Stimulated activated CD8-positive, alpha-beta memory T cell treated with anti-CD3 and anti-CD28 coated beads, Interleukin-15, amount 100 ng/mL, for 48 hours (primary cell): ENCODE results near the gene APOBEC4.
"Not testable (repeated sequence)": the region's sequence is repeated elsewhere in the genome, so short reads cannot be mapped to it uniquely, and the experiment has no call there.

Experiments
- DNase-seq, 2 donors: peaks; one replicate each; pipeline ENCODE4 v3.0.0-alpha.2; 2020; ENCODE audit warnings: low read depth in 2 of 2

The APOBEC4 gene, protein sequence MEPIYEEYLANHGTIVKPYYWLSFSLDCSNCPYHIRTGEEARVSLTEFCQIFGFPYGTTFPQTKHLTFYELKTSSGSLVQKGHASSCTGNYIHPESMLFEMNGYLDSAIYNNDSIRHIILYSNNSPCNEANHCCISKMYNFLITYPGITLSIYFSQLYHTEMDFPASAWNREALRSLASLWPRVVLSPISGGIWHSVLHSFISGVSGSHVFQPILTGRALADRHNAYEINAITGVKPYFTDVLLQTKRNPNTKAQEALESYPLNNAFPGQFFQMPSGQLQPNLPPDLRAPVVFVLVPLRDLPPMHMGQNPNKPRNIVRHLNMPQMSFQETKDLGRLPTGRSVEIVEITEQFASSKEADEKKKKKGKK

DNA sequence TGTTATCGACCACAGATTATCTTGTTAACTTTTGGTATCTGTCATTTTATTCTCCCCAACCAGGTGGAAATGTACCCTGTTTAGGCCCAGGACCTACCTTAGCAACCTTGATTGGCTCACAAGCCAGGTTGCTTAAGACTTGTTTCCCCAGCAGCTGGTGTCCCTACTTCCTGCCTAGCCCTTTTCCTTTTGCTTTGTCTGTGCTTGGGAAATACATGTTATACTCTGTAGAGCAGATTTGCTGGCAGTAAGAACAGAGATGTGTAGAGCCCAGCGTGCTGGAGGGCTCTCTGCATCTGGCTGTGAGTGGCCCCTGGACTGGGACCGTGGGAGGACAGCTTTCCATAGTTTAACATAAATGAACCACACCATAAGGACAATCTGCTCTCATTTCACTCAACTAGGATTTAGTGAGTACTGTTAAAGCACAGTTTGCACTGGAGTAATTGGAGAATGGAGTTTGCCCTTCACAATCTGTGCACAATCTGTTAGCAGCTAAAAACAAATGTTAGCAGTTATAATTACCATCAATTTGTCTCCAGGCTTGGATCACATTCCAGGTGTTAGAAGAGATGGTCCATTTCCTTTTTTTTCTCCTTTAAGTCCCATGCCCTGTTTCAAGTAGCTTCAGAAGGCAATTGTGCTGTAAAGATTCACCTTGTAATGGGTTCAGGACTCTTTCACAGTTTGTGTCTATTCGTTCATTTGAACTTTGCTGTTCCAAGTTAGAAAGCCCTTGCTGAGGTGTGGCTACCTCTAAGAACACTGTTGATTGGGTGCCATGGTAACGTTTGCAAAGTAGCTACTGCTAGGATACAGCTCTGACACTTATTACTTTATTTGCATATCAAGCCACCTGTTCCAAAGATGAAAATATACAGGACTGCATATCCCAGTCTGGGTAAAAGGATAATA, at the start of gene APOBEC4:
Gene APOBEC4, minus strand, starts transcription at position 770 of the 915 bp plus-strand sequence. CDS start 4,535 bp downstream, outside the sequence.
- no peak for DNase-seq

DNA sequence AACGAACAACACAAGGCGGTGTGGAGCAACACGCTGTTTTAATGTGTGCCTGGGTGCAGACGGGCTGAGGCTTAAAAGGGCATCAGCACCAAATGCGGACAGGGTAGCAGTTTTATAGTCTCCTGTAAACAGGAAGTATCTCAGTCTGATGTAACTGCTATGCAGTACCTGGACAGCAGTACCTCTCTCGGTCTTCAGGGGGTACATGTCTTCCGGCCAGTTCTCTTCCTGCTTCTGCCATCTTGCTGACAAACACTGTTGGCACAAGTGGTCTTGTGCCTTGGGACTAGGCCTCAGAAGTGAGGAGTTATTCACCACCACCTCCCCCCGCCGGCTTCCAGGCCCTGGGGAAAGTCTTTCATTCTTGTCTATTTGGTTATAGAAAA, 49.7 kb upstream of the APOBEC4 start:
- no peak for DNase-seq

DNA sequence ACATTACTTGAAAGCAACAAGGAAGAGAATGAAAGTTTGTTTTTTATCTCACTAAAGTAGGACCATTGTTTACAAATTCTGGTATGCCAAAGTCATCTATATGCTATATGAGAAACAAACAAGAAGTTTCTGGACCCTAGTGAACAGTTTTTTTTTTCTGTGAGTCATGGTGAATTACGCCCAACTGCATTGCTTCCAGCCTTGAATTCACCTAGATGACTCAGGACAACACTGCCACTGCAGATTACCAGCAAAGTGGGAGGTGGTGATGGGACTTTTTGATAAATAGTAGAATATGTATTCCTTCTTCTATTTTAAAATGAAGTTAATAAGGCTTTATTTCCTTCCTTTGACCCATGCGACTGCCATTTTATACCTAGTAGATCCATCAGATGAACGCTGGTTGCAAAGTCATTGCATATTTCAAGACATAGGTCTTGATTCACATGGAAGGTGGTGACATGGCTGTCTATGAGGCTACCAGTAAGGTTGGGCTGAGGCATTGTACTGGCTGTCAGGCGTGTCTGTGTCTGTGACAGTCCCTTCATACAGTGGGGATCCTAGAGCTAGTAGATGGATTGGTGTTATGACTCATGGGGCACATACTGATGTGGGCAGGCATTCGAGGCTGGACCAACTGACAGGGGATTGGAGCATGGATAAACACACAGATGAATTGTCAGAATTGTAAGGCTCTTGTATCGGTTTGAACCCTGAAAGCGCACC, 49.1 kb upstream of the APOBEC4 start:
- no peak for DNase-seq

DNA sequence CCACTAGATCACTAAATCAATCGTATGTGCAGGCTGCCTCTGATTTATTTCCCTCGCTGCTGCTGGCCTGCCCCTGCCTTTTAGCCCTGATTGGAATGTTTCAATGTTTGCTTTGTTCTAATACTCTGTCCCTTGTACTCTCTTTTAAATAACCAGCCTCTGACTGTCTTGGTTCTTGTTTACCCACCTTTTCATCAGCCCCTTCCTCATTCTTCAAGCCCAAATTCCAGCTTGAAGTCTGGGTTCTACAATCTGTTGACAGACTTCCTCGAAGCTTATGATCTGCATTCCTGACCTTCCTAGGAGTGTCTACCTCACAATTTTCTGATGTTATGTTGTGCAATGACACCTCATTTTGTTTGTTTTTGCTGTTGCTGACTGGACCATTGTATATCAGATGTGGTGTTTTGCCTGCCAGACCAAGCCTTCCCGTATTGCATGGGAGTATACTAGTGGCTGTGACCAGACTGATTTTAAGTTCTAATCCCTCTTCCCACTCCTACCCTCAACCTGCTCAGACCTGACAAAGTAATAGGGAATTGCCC, 46.6 kb upstream of the APOBEC4 start:
- DNase-seq = no peak

DNA sequence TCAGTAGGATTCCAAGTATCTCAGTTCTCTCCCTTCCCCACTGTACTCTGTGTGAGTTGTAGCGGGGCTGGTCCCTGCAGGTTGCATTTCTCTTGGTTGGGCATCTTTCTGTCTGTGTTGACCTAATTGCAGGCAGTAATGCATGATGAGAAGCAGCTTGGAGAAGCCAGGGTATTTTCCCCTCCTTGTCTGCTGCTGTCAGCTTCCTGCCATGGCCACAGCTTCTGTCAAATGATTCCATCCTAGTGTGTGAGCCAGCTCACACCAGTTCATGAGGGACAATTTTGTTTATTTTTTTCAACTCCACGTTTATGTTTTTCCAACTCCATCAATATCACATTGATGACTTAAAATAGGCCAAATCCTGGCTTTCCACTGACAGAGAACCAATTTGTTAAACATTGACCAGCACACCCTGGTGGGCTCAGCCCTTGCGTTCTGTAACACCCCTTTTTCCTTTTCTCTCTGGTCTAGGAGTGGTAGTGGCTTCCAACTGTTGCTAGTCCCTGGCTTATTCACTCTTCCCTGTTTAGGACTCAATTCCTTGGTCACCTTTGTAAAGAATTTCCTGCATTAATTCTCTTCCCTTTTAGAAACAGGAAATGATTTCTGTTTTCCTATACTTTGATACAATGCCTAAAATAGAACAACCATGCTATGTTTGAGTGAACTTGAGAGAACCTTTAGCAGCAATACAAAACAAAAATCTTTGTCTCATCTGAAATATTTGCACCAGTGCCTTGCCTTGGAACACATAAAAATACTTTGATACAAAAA, 44.9 kb upstream of the APOBEC4 start:
- no peak for DNase-seq

DNA sequence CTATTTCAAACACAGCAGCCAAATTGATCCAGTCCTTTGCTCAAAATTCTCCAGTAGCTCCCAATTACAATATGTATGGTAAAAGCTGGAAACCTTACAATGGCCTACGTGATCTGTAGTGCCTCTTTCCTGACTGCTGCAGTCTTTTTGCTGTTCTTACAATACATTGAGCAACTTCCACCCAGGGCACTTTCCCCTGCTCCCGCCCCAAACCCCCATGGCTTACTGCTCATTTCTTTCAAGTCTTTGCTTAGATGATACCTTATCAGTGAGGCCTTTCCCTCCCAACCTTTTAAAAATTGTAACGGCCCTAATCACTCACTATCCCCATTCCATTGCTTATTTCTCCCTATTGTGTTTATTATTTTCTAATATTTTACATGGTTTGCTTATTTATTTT, 43.9 kb upstream of the APOBEC4 start:
- no peak for DNase-seq

DNA sequence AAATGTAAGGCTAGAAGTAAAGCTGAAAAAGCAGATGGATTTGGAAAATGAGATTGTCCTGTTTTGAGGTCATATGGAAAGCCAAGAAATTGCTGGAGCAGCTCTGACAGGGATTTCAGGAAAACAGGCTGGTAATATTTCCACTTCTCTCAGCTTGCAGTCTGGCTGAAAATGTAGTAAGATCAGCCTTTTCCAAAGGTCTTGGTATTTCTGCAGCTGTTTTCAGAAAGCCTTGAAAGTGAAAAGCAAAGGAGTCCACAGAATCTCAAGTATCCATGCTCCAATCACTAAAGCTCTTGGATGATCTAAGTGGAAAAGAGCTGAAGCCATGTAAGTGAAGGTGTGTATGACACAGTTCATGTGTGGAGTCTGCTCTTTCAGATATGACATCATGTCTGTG, 41.6 kb upstream of the APOBEC4 start:
- no peak for DNase-seq

DNA sequence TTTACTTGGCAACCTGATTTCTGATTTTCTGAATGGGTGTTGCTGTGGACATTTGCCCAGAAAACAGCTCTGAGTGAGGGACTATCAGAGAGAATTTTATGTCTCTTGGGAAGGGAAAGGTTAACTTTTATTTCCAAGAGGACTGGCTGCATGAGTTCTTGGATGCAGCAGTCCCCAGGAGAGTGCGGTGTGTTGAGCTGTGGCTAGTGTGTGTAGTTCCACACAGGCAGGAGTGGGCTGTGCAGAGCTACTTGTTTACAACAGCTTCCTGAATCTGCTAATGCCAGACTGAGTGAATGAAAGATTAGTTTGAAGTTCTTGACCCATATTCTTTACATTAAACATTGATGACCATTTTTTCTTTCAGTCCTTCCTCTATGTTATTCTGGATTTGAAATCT, 41.0 kb upstream of the APOBEC4 start:
- no peak for DNase-seq

DNA sequence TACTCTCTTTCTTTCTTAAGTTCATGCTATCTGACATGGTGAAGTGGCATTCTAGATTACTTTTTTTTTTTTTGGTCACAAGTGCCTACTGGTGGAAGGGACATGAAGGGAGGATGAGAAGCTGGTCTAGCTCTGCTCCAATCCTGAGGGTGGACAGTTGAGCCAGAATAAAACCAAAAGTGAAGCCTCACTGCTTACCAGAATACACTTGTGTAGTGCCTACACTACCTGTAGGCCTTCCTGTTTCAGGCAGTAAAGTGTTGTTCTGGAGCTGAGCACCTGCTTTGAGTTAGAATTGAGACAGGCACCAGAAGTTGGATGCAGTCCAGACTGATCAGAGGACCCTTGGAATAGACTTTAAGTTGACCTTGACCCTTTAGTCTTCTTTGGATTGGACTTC, 40.4 kb upstream of the APOBEC4 start:
- no peak for DNase-seq

DNA sequence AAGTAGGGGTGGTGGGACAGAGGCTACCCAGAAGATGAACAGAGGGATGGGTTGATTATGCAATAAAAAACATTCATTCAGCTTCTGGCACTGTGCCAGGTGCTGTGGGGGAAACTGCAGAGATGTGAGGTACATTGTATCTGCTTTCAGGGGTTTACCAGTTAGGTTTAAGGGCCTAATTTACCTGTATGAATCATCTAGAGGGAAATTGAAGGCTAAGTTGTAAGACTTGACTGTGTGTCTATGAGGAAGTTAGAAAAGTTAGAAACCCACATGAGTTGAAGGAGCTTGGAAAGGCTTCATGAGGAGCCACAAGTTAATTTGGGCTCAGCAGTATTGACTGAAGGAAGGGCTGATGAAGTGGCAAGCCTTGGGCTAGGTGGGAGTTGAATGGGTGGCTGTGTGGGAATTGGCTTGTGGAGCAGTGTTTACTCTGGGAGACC, 36.7 kb upstream of the APOBEC4 start:
- DNase-seq = no peak

DNA sequence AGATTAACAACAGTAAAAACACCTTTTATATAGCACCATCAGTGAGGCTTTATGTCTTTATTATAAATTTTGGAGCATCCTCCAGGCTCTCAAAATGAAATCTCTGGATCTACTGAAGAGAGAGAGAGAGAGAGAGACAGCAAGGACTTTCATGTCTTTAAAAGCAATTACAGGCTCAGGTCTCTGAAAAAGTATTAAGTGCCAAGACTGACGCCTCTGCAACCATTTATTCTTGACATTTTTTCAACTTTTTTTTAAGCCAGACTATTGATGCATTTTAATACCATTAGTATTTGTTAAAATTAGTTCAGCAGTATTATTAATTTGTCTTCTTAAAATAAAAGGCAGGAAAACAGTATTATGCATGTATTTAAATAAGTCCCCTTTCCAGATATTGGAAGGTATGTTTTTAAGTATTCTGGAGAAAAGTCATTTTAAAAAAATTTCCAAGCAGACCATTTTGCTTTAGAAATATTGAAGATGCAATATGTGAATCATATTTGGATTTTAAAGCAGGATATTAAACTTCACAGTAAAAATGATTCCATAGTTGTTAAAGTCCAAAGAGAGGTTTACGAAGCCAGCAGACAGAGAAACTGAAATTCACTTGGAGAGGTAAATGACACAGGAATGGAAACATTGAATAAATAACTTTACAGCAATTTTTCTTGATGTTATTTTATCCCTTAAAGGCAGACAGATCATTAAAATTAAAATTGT, 35.4 kb upstream of the APOBEC4 start:
- DNase-seq = no peak

DNA sequence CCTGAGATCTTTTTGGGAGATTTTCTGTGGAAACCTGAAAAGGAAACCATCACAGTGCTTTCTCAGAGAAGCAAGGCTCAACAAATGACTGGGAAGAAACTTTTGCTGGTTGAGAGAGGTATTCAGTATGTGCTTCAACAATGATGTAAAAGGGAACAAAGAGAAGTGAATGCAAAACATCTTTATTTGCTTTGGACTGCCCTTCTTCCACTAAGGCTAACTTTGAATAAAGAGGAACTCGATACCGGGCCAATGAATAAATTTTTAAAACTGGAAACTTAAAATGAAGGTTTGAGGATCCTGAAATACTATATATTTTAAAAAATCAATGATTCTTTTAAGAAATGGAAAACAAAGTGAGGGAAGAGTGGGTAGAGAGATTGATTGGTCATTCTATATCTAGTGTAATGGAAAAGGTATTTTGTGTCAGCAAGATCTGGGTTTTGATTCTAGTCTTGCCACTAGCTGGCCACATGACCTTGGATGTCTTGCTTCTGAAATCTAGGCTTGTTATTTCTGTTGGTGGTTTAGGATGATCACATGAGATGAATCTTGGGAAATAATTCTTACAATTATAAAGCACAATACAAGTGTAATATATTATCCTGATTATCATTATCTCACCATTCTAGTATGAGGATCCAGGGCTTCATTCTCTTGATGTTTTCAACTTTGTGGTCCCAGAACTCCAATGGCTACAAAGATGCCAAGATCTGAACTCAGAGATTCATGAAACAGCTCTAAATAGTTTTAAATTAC, 34.6 kb upstream of the APOBEC4 start:
- no peak for DNase-seq

DNA sequence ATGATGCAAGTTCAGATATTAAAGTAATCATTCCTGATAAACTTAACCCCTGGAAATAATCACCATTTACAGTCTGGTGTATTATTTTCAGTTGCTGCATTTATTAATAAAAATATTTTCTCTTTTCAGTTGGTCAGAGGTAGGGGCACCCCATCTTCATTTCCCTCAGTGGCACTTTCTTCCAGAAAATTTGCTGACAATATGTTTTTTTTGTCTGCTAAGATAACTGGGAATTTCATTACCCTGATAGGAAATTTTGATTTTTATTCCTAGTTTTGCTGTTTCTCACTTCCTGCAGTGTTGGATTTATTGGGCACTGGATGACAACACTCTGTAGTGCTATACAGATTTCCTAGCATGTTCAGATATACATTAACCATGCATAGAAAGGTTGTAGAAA, 33.1 kb upstream of the APOBEC4 start:
- DNase-seq = no peak

DNA sequence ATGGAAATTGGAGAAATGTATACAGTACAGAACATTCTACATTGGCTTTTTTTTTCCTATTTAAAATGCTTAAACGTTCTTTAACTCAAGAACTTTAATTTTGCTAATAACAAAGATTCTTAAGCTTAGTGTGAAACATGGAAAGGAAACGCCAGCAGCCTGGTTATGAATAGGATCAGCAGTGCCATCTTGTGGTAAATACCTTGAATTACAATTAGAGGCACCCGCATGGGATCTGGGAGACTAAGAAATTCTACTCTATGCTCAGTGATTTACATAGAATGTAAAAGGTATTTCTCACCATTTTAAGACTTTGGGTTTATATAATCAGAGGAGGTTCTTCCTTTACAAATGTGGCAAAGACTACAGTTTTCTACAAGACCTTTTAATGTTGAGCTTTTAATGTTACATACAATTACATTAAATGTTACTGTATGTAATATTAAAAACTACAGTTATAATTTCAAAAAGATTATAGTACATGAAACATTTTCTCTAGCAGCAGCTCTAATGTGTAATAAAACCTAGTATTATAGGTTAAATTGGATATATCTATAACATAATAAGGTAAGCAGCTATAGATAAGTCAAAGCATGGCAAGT, 32.1 kb upstream of the APOBEC4 start:
- DNase-seq = no peak

DNA sequence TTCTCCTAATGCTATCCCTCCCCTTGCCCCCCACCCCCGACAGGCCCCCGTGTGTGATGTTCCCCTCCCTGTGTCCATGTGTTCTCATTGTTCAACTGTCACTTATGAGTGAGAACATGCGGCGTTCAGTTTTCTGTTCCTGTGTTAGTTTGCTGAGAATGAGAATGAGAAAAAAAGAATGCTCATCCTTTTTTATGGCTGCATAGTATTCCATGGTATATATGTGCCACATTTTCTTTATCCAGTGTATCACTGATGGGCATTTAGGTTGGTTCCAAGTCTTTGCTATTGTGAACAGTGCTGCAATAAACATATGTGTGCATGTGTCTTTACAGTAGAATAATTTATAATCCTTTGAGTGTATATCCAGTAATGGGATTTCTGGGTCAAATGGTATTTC, 26.2 kb upstream of the APOBEC4 start:
- not testable (repeated sequence) for DNase-seq

DNA sequence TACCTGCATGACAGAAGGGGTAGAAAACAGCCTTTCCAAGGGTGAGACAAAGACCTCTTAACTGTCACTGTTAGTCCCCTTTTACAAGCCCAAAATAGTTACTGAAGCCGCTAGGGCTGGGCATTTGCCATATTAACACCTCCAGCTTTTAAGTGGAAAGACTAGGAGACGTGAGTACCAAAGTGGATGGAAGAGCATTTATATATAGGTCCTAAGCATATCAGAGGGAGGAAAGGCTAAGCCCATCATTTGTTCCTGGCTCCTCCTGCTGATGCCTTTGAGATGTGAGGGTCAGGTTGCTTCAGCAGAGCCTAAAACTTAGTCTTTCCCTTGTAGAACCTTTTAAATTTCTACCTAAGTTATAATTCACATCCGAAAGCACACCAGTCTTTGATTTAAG, 25.7 kb upstream of the APOBEC4 start:
- DNase-seq = no peak

DNA sequence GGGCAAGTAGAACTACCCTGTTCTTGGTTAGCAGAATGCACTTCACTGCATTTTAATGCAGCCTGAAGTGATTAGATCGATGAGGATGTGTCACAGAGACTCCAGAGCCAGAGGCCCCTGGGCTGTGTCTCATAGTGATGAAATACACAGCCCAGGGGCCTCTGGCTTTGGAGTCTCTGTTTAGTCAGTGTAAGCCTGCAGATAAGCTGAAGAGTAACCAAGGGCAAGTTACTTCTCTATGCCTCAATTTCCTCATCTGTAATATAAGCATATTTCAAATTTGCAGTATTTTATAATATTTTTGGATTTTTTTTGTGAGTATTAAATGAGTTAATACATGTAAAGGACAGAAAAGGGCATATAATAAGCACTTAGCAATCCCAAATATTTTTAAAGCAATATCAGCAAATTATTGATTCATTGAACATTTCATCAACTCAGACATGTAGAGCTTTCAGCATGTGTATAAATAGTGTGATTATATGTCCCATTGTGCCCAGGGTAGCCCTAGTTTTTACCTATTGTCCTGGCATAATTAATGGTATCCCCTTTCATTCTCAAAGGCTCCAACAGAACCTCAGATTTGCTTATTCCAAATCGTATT, 23.6 kb upstream of the APOBEC4 start:
- no peak for DNase-seq

DNA sequence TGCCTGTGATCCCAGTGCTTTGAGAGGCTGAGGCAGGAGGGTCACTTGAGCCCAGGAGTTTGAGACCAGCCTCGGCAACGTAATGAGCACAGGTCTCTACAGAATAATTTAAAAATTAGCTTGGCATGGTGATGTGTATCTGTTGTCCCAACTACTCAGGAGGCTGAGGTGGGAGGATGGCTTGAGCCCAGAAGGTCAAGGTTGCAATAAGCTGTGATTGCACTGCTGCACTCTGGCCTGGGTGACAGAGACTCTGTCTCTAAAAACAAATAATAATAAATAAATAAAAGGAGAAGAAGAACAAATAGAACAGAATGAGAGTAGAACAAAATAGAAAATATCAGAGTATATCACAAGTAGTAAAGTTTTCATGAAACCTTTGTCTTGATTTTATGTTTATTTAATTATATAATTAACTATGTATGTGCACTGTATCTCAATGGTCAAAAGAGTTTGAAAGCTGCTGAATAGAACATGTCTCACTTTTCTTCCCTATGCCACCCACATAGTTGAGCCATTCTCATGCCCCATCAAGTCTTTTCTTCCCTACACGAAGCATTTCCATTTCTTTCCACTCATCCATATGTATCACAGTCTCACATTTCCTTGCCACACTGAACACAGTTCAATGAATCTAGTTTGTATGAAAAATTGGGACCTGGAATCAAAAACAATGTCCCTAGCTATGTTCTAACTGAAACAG, 22.9 kb upstream of the APOBEC4 start:
- DNase-seq = no peak
